ENCODE results near the gene VPS50.

DNA sequence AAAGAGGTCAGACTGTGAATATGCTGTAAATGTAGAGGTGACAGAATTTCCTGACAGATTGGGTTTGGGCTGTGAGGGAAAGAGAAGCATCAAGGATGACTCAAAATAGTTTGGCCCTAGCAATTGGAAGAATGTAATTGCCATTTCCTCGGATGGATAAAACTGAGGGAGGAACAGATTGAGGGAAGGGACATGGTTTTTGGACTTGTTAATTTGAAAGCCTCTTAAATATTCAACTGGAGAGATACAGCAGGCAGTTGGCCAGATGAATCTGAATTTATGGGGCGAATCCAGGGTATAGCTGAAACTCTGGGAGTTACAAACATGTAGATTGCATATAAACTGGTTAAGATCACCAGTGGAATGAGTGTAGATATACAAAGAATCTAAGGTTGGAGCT, 3.4 kb downstream of the VPS50 start:
- TF ChIP-seq GATA2 (IDR thresholded peaks at IDR 0.05; ENCODE audit: low read depth, low read length) (no peak), GATA3 (IDR thresholded peaks at IDR 0.05; ENCODE audit: low read depth, low read length) (no peak)

Data from SH-SY5Y (cell line).